Brain microvascular endothelial cell (primary cell): ENCODE measurements around the gene EYA2.

Experiments
- DNase-seq: peaks from one replicate; pipeline ENCODE4 v3.0.0-alpha.2; 2020
- H3K27ac ChIP-seq: fragments of 250-450 bp; sonication (Bioruptor Pico); 2 replicates; pipeline ENCODE4 v1.5.1; 2020; ENCODE audit warnings: mild to moderate bottlenecking, moderate library complexity
- H3K27me3 ChIP-seq: fragments of 250-450 bp; sonication (Bioruptor Pico); replicated peaks from 2 replicates; pipeline ENCODE4 v1.5.1; 2020; ENCODE audit warnings: mild to moderate bottlenecking
- H3K36me3 ChIP-seq: fragments of 250-450 bp; sonication (Bioruptor Pico); replicated peaks from 2 replicates; pipeline ENCODE4 v1.5.1; 2020; ENCODE audit warnings: mild to moderate bottlenecking
- H3K4me3 ChIP-seq: 2 replicates; pipeline ENCODE4 v1.5.1; 2011; ENCODE audit warnings: low read depth, mild to moderate bottlenecking, control low read depth, low read length, moderate library complexity
- CTCF ChIP-seq: IDR thresholded peaks from 2 replicates; pipeline ENCODE4 v1.5.1; 2011; ENCODE audit warnings: low read depth, mild to moderate bottlenecking, moderate library complexity, low read length, control low read depth, inconsistent platforms; ENCODE audit errors: missing control alignments
- in situ Hi-C: cut with HindIII; loops from 2 replicates; pipeline ENCODE4 v1.10.0; 2017; ENCODE audit warnings: low sequenced_read_pairs, low pct_ligation_motif_present

Gene EYA2

GRCh38 chr20:47035026-47035590 lies 140.5 kb downstream of the EYA2 start:
- Histone ChIP-seq H3K27ac (no peak overlapping the region), H3K4me3 (no peak overlapping the region), H3K36me3 (no peaks in the 10 kb centered on the region), H3K27me3 (no peaks in the 10 kb centered on the region)
- in situ Hi-C loops = no loop called here
- TF ChIP-seq CTCF = no peak
- DNase-seq = no peak

GRCh38 chr20:47036091-47036870 lies 141.6 kb downstream of the EYA2 start:
- in situ Hi-C loops = no loop called here
- Histone ChIP-seq H3K4me3 (no peak overlapping the region), H3K27me3 (no peaks in the 10 kb centered on the region), H3K27ac (no peak overlapping the region), H3K36me3 (no peaks in the 10 kb centered on the region)
- no peak for DNase-seq
- TF ChIP-seq CTCF = no peak

GRCh38 chr20:47038566-47039560 lies 144.2 kb downstream of the EYA2 start:
- H3K27me3 ChIP-seq = no peaks in the 10 kb centered on the region
- no peak for TF ChIP-seq CTCF
- in situ Hi-C loops = no loop called here
- DNase-seq = no peak
- H3K36me3 ChIP-seq = no peaks in the 10 kb centered on the region
- H3K4me3 ChIP-seq = no peak overlapping the region
- no peak overlapping the region for H3K27ac ChIP-seq

GRCh38 chr20:47040506-47041125 lies 146.0 kb downstream of the EYA2 start:
- Histone ChIP-seq H3K27me3 (no peaks in the 10 kb centered on the region), H3K36me3 (no peaks in the 10 kb centered on the region), H3K27ac (no peak overlapping the region), H3K4me3 (no peak overlapping the region)
- DNase-seq = no peak
- in situ Hi-C loops = no loop called here
- TF ChIP-seq CTCF = no peak

- Histone ChIP-seq H3K4me3 (no peak overlapping the region), H3K27me3 (no peaks in the 10 kb centered on the region), H3K27ac (no peak overlapping the region), H3K36me3 (no peaks in the 10 kb centered on the region)
- TF ChIP-seq CTCF = no peak
- no peak for DNase-seq
- in situ Hi-C loops = no loop called here
These were observed 146.8 kb downstream of the EYA2 start for GRCh38 chr20:47041396-47041899.
